Calu3 (cell line): Measurements from ENCODE around the gene MLLT6. TPM values are rescaled to one million over a fixed set of nuclear protein-coding genes. Genes with fewer than 3 reads are reported as not detected.

Experiments
- BruUV-seq: library from RNA; stranded (reverse); fragments of 400-500 nt; replicated peaks from 2 replicates; lab custom pipeline; 2021; lab: Mats Ljungman, UMichigan
- CTCF ChIA-PET: fragments of 300-600 bp; sonication (Branson Sonifier 250); formaldehyde crosslinking; loops from one replicate; lab custom pipeline; 2022; ENCODE audit warnings: antibody characterized with exemption; lab: Charles Lee
- DNase-seq: peaks from one replicate; pipeline ENCODE4 v3.0.0; 2022
- H3K27ac Mint-ChIP-seq: one replicate; pipeline ENCODE4 v1.8.0; 2022; ENCODE audit warnings: mixed read lengths; ENCODE audit not compliant: unreplicated experiment
- H3K27me3 Mint-ChIP-seq: one replicate; pipeline ENCODE4 v1.8.0; 2022; ENCODE audit warnings: mixed read lengths; ENCODE audit not compliant: unreplicated experiment
- H3K36me3 Mint-ChIP-seq: one replicate; pipeline ENCODE4 v1.8.0; 2022; ENCODE audit warnings: mild to moderate bottlenecking, moderate library complexity, mixed read lengths; ENCODE audit not compliant: insufficient read depth, unreplicated experiment
- H3K4me1 Mint-ChIP-seq: one replicate; pipeline ENCODE4 v1.8.0; 2022; ENCODE audit warnings: mild to moderate bottlenecking, low read depth, mixed read lengths; ENCODE audit not compliant: unreplicated experiment
- H3K4me3 Mint-ChIP-seq: one replicate; pipeline ENCODE4 v1.8.0; 2022; ENCODE audit warnings: mild to moderate bottlenecking, low read depth, moderate library complexity, mixed read lengths; ENCODE audit not compliant: unreplicated experiment
- H3K9me3 Mint-ChIP-seq: one replicate; pipeline ENCODE4 v1.8.0; 2022; ENCODE audit warnings: low read depth, mixed read lengths; ENCODE audit not compliant: unreplicated experiment
- CTCF ChIP-seq: fragments of 200-600 bp; IDR thresholded peaks from one replicate; pipeline ENCODE4 v1.8.0; 2022; ENCODE audit warnings: antibody characterized with exemption; ENCODE audit not compliant: unreplicated experiment
- intact Hi-C: fragments of 100-400 bp; cut with micrococcal nuclease; formaldehyde crosslinking; loops from one replicate; pipeline ENCODE4 v1.10.0; 2022; ENCODE audit not compliant: unreplicated experiment
- total RNA-seq: library from RNA; stranded (reverse); gene quantifications from 2 replicates; pipeline ENCODE4 v1.2.3, GENCODE V29; 2022

The MLLT6 gene
- total RNA-seq, 1 experiment from 2014 or later = 463 TPM

GRCh38 chr17:38658741-38659345 is 46.2 kb upstream of the MLLT6 start:
- no peak for TF ChIP-seq CTCF
- Mint-ChIP-seq H3K4me3 (no peak overlapping the region), H3K4me1 (peaks cover 30% of the 10 kb centered on the region), H3K9me3 (no peaks in the 10 kb centered on the region), H3K27me3 (peaks cover 43% of the 10 kb centered on the region), H3K36me3 (peaks cover 13% of the 10 kb centered on the region), H3K27ac (no peak overlapping the region)
- CTCF ChIA-PET = interaction anchor here (1.1 to 6.8 kb wide), 5 partner anchors 9 to 100 kb away, joined by 3 to 64 read pairs (median 9); no protein-coding TSS in a partner anchor
- DNase-seq = no peak
- no TSS peak for BruUV-seq
- intact Hi-C loops = no loop called here

GRCh38 chr17:38659415-38659814 is 45.7 kb upstream of the MLLT6 start:
- no TSS peak for BruUV-seq

DNA sequence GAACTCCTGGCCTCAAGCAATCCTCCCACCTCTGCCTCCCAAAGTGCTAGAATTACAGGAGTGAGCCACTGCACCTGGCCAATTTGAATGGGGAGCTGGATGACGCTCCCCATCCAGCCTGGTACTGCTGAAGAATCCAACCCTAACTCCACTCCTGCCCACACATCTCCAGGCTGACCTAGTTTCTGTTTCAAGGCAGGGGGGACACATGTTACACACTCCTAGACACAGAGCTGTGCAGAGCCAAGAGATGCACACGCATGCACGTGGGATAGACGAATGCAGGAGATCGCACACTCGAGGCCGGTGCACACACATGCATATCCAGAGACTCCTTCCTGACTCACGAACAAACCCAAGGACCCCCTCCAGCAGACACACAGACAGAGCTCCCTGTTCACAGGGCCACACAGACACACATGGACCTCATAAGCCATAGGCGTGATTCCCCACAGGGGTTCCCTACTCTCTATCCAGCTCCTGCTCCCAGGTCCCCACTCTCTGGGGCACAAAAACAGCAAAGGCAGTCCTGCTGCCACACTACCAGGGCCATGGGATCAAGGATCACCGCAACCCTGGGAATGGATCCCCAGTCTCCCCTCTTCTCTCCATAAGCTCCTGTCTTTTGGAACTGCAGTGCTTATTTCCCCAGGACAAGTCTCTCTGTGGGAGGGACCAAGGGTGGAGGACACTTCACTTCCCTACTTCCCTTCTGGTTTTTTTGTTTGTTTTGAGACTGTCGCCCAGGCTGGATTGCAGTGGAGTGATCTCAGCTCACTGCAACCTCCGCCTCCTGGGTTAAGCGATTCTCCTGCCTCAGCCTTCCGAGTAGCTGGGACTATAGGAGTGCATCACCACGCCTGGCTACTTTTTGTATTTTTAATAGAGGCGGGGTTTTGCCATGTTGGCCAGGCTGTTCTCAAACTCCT is 44.7 kb upstream of the MLLT6 start:
- intact Hi-C loops = no loop called here
- DNase-seq = no peak
- no peak overlapping the region for H3K27ac Mint-ChIP-seq

More at GRCh38 chr17:38659415-38659814, 45.7 kb upstream of the MLLT6 start:
- peaks cover 43% of the 10 kb centered on the region for H3K27me3 Mint-ChIP-seq
- H3K36me3 Mint-ChIP-seq = peaks cover 13% of the 10 kb centered on the region
- DNase-seq = no peak
- CTCF ChIA-PET = interaction anchor here (1.8 to 10.9 kb wide), 6 partner anchors 13 to 102 kb away, joined by 4 to 496 read pairs (median 36); partner anchors contain the start of gene SRCIN1
- no peak for TF ChIP-seq CTCF
- intact Hi-C loops = no loop called here
- H3K4me1 Mint-ChIP-seq = peaks cover 30% of the 10 kb centered on the region
- no peaks in the 10 kb centered on the region for H3K9me3 Mint-ChIP-seq
- no peak overlapping the region for H3K27ac Mint-ChIP-seq
- H3K4me3 Mint-ChIP-seq = no peak overlapping the region

More for the DNA sequence above, 44.7 kb upstream of the MLLT6 start:
- BruUV-seq = no TSS peak
- Mint-ChIP-seq H3K4me3 (no peak overlapping the region), H3K36me3 (peaks cover 13% of the 10 kb centered on the region), H3K27me3 (peaks cover 40% of the 10 kb centered on the region), H3K9me3 (no peaks in the 10 kb centered on the region), H3K4me1 (peaks cover 30% of the 10 kb centered on the region)
- TF ChIP-seq CTCF = no peak
- CTCF ChIA-PET = interaction anchor here (0.5 to 10.9 kb wide), 12 partner anchors 9 to 308 kb away, joined by 3 to 496 read pairs (median 4); partner anchors contain the start of gene SRCIN1
